Cardiac fibroblast (primary cell): ENCODE data around the gene MPP3.
A peak's percentile ranks its signal among the peaks of the same experiment; 100 is the strongest.

Source experiments
- DNase-seq, 2 donors: peaks; one replicate each; pipeline versions ENCODE4 v3.0.0 to v3.0.0-alpha.2; 2010; ENCODE audit warnings: low read depth in 2 of 2
- H3K4me3 ChIP-seq, 2 donors: replicated peaks in 1 of 2; 1 replicate in 1 of 2; 2 replicates in 1 of 2; pipeline ENCODE4 v1.5.1; 2011; ENCODE audit warnings: low read depth in 2 of 2, low read length in 2 of 2, mild to moderate bottlenecking in 2 of 2, moderate library complexity in 1 of 2
- CTCF ChIP-seq: IDR thresholded peaks from one replicate; pipeline ENCODE4 v1.5.1; 2011; ENCODE audit warnings: low read depth, mild to moderate bottlenecking, low read length, inconsistent platforms

MPP3 gene

GRCh38 chr17:43778337-43779144 is 54.4 kb downstream of the MPP3 start, which contains the start of gene DUSP3:
TSS of gene DUSP3 (minus strand) at chr17:43778977. CDS start at chr17:43778924, 53 bp downstream.
- H3K4me3 ChIP-seq: peak within 1 kb of the TSS; percentile 79 to 96
- TF ChIP-seq CTCF: no peak
- peak; percentile 94 to 96 for DNase-seq

DNA sequence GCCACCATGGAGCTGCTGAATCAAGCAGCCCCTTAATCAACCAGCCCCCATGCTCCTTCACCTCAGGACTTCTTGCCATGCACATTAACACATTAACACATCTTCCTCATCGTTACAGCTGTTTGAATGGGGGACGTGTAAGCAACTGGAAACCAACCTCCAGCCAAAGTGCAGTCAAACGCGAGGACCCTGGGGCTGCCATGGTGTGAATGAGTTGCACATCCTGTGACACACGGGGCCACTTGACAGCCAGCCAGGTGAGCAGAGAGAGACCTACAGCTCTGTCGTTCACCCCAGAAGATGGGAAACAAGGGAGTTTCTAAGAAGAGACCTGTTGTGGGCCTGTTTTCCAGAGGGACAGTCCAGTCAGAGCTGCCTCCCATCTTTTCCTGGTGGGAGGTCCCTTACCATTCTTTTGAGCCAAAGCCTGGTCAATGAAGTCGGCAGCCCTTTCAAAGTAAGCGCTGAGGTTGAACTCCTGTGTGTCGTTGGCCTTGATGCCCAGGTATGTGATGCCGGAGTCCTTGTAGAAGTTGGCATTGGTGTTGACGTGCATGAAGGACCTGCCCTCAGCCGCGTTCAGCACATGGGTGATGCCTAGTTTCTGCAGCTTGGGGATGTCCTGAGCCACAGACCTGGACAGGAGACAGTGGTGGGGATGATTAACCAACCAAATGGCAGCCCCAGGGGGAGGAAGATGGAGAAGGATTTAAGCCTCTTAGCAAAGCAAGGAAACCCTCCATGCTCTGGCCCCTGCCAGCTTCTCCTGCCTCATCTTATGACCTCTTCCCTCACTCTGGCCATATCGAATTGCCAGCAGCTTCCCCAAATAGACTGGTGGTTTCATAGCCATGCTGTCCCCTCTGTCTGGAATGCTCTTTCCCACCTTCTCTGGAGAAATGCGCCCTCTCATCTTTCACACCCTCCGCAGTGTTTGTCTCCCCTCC is 58.4 kb downstream of the MPP3 start:
- H3K4me3 ChIP-seq: no peak overlapping the region

DNA sequence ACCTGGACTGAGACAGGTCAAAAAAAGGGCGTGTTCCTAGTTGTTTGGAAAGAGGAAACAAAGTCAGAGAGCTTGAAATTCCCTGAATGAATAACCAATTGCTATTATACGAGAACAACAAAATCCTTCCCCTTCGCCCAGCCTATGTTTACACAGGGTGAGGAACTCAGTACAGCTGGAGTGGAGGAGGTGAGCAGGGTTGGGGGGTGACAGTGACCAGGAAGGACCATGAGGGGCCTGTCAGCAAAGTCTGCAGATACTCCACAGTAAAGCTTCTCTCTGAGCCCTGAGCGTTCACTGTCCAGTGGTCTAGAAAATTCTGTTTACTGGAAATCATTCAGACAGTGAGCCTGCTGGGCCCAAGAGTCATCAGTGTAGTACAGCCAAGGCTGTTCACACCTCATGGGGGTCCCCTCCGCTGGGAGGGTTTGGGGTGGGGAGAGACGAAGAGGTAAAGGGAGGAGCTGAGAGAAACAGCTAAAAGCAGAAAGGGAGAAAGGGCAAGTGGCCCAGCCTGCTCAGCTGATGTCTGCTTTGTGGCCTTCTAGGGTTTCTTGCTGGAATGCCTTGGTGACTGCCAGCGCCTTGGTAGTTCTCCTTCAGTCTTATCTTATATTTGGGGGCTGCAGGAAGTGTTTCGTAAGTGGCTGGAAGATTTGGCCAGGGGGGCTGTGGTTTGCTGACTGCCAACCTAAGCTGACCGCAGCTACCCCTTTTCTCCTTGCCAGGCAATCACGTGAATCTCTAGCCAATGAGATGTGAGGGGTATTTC is 59.9 kb downstream of the MPP3 start:
- DNase-seq: peak in 1 of 2 donors; percentile 89
- H3K4me3 ChIP-seq: no peak overlapping the region
- TF ChIP-seq CTCF: no peak

More for the DNA sequence above, 58.4 kb downstream of the MPP3 start:
- no peak for DNase-seq
- TF ChIP-seq CTCF: no peak

- no peak for TF ChIP-seq CTCF
- DNase-seq: no peak
- no peak overlapping the region for H3K4me3 ChIP-seq
These were observed 61.5 kb downstream of the MPP3 start for GRCh38 chr17:43771463-43771862.

GRCh38 chr17:43770957-43771356 is 62.0 kb downstream of the MPP3 start:
- no peak overlapping the region for H3K4me3 ChIP-seq
- TF ChIP-seq CTCF: no peak
- DNase-seq: no peak

GRCh38 chr17:43769859-43770258 is 63.1 kb downstream of the MPP3 start:
- no peak for TF ChIP-seq CTCF
- no peak for DNase-seq
- H3K4me3 ChIP-seq: no peak overlapping the region
